Stimulated activated CD8-positive, alpha-beta memory T cell treated with anti-CD3 and anti-CD28 coated beads, Interleukin-15, amount 100 ng/mL, for 48 hours (primary cell): ENCODE results near the gene ARID5B.
"Not testable (repeated sequence)": the region's sequence is repeated elsewhere in the genome, so short reads cannot be mapped to it uniquely, and the experiment has no call there.

Experiments used
- DNase-seq, 2 donors: peaks; one replicate each; pipeline ENCODE4 v3.0.0-alpha.2; 2020; ENCODE audit warnings: low read depth in 2 of 2

Gene ARID5B, protein sequence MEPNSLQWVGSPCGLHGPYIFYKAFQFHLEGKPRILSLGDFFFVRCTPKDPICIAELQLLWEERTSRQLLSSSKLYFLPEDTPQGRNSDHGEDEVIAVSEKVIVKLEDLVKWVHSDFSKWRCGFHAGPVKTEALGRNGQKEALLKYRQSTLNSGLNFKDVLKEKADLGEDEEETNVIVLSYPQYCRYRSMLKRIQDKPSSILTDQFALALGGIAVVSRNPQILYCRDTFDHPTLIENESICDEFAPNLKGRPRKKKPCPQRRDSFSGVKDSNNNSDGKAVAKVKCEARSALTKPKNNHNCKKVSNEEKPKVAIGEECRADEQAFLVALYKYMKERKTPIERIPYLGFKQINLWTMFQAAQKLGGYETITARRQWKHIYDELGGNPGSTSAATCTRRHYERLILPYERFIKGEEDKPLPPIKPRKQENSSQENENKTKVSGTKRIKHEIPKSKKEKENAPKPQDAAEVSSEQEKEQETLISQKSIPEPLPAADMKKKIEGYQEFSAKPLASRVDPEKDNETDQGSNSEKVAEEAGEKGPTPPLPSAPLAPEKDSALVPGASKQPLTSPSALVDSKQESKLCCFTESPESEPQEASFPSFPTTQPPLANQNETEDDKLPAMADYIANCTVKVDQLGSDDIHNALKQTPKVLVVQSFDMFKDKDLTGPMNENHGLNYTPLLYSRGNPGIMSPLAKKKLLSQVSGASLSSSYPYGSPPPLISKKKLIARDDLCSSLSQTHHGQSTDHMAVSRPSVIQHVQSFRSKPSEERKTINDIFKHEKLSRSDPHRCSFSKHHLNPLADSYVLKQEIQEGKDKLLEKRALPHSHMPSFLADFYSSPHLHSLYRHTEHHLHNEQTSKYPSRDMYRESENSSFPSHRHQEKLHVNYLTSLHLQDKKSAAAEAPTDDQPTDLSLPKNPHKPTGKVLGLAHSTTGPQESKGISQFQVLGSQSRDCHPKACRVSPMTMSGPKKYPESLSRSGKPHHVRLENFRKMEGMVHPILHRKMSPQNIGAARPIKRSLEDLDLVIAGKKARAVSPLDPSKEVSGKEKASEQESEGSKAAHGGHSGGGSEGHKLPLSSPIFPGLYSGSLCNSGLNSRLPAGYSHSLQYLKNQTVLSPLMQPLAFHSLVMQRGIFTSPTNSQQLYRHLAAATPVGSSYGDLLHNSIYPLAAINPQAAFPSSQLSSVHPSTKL

DNA sequence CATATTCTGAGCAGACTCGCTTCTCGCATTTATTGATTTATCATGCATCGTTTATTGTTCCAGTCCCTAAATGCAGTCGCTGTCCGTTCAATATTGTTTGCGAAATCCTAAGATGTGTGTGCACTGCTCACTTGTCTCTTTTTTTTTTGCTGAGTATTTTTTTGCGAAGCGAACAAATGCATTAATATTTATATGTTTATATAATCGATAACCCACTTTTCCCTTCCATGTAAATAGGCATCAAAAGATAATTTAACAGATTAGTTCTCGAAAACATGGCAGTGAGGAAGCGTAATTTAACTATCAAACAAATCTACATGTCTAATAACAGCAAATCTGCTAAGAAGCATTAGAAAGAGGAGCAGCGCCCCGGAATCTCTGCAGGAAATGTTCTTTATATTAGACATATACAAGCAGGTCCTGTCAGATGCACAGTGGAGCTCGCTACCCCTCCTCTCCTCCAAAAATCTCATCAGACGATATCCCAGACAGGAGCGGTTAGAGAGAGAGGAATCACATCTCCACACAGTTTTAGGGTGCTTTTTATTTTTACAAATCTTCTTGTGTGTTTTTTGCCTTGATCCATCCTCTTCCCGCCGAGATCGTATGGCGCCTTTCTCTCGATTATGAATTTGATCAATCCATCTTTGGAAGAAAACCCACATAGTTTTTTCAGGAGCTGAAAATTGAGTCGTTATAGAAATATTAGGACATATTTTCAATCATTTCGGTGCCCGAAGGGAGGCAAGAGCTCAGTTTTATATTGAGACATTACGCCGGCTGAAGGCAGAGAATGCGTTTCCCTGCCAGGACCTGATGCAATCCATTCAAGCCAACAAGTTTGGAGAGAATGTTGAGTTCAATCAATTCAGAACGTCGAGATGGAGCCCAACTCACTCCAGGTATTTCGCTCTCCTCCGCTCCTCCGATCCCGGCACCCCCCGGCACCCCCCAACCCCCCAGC lies at the start of gene ARID5B:
Gene ARID5B, plus strand, starts transcription at position 871 of the 964 bp plus-strand sequence. Its CDS starts 11 bp downstream, at position 882.
- DNase-seq, result no peak

DNA sequence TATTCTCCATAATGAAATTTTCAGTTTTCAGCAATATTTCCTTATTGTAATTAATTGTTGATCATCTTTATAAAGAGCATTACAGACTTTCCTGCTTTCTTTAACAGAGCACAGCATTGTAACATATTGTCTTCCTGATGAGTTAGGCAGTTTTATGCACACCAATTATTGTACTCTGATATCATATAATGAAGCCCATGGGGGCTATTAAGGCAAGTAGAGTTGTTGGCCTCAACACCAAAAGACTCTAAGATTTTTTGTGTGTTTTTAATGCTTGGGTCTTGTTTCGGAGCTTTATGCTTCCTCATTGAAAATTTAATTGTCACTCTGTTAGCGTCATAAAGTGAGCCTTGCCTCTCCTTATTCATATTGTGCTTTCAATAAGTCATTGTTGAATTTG lies 49.2 kb upstream of the ARID5B start:
- no peak for DNase-seq

DNA sequence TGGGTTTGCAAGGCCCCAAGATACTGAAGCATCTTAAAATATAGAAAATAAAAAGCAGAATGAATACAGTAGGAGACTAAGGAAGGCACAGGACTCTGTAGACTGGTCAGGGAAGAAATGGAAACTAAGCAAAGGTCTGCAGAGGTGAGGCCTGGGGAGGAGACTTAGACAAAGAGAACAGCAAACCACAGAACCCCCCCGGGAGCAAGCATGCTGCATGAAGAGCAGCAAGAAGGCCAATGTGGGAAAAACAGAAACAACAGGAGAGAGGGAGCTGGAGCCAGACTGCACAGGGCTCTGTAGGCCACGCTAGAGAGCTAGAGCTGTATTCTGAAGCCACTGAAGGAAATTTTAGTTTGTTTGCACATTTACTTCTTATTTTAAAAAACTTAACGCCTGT lies 45.7 kb upstream of the ARID5B start:
- DNase-seq, result no peak

DNA sequence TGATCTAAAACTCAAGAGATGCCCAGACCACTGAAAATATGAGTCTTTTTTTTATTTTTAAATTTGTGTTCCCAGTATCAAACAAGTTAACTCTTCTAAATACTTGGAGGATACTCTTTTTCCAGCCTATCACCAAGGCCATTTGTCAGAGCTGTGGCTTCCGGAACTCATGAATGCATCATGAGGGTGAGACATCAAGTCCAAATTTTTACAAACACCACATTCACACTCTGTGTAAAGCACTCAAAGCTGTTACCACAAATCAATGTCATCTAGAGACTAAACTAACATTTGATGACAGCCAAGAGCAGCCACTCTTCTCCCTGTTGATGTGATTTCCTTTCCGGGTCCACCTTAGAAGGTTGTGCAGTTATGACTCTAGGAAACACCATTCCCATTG lies 43.8 kb upstream of the ARID5B start:
- DNase-seq, result no peak

DNA sequence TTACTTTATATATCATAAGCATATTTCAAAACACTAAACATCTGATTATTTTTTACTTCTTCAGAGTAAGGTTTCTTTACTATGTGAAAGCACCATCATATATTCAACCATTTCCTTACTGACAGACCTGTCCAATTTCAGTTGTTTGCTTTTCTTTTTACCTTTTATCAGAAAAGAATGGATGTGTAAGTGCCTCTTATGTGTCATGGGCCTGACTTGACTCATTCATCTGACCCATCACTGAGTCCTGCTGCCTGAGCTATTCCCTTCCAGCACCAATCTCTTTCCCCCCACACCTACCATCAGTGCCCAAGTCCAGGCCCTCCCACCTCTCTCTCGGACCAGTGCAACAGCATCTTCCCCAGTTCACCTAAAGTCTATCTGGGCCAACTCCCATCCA lies 41.7 kb upstream of the ARID5B start:
- no peak for DNase-seq

DNA sequence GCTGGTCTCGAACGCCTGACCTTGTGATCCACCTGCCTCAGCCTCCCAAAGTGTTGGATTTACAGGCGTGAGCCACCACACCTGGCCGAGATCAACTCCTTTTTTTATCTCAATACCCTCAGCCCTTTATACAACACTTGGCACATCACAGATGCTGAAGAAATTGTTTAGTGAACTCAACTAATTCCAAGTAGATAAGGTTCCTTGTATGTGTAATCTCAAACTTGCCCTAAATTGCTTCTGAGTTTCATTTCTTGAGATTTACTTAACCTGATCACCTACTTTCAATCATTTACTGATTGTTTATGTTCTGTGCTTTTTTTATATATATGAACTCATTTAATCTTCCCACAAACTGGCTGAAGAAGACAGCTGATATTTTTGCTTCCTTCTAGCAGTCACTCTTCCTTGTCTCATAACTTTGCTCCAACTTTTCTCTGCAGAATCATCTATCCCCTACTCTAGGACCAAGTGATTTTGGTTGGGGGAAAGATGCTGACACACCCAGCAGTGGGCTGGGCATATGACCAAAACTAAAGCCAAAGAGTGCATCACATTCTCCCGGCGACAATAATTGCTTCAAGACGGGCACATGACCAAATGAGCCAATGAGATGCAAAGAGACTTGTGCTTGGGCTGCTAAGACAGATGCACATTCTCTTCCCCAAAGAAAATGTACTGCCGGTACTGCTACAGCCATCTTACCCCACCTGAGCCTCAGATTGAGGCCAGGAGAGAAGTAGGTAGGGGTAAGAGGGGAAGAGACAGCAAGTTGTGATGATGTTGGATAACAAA lies 40.3 kb upstream of the ARID5B start:
- DNase-seq, result no peak

DNA sequence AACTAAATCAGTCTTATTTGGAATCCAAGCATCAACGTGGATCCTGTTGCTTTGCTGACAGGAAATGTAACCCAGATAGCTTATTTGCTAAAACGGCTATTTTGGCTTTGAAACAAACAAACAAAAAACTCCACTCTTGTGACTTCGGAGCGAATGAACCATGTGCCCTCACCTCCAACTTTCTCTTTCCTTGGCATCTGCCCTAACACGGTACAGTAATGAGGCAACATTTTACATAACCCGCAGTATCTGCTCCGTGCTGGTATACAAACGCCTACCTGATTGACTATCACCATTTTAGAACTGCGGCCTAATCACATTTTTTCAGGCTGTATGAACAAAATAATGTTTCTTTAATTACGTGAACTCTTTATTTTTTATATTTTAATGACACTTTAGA lies 37.5 kb upstream of the ARID5B start:
- DNase-seq, result no peak

DNA sequence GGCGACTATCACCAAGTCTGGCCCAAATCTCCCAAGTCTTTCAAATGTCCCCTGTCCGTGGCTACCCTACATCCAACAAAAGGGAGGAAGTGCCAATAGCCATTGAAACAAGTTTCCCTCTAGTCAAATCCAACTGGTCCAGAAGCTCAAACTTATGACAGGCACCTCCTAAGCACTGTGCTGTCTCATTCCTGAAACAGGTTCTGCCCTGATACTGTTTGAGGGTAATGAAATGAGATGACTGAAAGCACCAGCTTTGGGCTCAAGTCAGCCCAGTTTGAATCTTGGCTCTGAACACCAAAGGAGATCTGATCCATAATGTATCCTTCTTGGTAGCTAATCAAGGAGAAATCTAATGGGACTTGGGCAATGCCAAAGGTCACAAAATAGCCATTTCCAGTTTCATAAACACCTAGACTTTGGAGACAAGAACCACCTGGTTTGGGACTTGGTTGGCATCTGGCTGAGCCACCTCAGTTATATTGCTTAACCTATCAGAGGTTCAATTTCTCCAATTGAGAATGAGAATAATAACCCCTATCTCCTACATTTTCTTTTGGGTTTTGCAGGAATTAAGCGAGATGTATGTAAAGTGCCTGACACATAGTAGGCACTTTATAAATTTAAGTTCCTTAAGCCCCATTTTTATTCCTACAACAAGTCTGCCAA lies 34.7 kb upstream of the ARID5B start:
- no peak for DNase-seq

DNA sequence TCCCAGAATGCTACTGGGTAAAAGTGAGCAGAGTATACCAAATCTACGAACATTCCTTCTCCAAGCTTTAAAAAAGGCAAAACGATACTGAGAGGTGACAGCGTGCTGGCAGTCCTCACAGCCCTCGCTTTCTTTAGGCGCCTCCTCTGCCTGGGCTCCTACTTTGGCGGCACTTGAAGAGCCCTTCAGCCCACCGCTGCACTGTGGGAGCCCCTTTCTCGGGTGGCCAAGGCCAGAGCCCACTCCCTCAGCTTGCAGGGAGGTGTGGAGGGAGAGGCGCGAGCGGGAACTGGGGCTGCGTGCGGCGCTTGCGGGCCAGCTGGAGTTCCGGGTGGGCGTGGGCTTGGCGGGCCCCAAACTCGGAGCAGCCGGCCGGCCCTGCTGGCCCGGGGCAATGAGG lies 34.1 kb upstream of the ARID5B start:
- DNase-seq, result not testable (repeated sequence)

DNA sequence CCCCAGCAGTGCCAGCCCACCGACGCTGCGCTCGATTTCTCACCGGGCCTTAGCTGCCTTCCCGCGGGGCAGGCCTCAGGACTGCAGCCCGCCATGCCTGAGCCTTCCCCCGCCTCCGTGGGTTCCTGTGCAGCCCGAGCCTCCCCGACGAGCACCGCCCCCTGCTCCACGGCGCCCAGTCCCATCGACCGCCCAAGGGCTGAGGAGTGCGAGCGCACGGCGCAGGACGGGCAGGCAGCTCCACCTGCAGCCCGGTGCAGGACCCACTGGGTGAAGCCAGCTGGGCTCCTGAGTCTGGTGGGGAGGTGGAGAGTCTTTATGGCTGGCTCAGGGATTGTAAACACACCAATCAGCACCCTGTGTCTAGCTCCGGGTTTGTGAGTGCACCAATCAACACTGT lies 33.7 kb upstream of the ARID5B start:
- DNase-seq, result peak; percentile 43 to 47

DNA sequence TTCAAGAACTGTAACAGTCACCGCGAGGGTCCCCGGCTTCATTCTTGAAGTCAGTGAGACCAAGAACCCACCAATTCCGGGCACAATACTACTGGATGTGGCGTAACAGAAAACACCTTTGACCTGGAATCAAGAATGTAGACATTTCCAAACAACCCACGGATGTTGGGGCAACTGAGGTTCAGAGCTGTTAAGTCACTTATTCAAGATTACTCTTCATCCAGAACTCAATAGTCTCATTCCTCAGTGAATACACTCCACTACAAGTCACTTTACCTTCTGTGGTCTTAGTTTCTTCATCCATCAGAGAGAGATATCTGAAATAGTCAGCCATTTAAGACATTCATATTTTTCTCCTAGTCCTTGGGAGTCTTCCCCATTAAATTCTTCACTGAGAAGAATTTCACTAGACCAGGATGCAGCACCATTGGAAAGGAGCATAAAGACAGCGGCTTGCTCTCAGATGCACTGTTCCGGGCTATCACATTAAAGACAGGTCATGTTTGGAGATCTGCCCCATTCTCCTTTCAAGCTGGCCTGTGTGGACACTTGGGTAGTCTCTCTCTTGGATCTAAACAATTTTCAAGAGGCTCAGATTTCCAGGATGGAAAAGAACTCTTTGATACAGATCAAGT lies 32.3 kb upstream of the ARID5B start:
- no peak for DNase-seq

DNA sequence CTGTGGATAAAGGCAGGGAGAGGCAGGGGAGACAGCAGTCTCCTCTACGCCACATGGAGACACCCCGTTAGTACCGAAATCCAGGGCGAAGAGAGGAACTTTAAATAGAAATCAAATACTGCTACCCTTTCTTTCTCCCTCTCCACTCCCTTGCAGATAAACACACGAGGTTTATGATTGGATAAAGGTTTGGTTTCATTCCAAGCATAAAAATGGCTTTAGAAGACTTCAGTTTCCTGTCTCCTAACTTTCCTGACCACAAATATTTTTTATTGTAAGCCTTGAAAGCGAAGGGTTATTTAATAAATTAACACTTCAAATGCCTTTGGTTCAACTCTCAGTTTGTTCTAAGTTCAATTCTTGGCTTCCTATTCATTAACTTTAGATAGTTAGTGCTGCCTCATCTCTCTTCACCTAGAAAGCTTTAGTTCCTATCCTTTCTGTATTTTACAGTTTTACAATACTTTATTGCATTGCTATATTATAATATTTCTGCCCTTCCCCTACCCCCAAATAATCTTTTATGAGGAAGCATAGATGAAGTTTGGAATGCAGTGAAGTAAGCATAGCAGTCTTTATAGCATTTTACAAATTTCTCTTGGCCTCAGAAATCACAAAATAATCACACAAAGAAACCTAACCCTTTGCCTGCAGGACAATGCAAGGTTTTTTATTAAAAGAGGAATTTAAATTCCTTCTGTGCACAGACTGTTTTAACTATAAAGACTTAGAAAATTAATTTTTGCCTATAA lies 31.5 kb upstream of the ARID5B start:
- no peak for DNase-seq

DNA sequence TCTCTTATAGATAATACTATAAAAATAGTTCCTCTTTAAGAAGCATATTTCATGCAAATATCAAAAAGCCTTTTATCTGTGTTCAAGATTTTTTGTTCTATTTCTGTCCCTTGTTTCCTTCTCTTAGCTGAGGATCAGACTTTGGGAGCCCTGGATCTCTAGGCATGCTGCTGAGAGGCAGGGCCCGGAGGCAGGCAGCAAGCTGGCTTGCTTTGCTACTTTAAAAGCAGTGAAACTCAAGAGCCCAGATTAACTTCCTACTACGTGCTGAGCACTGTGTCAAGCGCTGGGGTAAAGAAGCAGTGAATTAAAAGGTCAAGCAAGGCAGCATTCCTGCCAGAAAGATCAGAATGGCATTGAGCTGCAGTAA lies 31.0 kb upstream of the ARID5B start:
- DNase-seq, result no peak

DNA sequence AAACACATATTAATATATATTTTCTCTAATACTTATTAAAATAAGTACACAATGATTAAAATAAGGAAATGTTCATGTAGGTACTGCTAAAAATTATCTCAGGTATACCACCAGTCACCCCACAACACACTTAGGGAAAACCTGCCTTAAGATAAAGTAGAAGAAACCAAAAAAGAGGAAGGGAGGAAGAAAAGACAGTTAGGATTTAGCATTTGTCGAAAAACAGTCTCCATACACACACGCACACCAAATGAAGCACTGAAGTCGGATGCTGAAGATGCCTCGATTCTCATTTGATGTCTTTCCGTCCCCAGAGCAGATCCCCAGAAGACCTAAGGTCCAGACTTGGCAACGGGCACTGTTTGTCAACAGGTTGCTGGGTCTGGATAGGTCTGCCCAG lies 30.0 kb upstream of the ARID5B start:
- DNase-seq, result no peak

DNA sequence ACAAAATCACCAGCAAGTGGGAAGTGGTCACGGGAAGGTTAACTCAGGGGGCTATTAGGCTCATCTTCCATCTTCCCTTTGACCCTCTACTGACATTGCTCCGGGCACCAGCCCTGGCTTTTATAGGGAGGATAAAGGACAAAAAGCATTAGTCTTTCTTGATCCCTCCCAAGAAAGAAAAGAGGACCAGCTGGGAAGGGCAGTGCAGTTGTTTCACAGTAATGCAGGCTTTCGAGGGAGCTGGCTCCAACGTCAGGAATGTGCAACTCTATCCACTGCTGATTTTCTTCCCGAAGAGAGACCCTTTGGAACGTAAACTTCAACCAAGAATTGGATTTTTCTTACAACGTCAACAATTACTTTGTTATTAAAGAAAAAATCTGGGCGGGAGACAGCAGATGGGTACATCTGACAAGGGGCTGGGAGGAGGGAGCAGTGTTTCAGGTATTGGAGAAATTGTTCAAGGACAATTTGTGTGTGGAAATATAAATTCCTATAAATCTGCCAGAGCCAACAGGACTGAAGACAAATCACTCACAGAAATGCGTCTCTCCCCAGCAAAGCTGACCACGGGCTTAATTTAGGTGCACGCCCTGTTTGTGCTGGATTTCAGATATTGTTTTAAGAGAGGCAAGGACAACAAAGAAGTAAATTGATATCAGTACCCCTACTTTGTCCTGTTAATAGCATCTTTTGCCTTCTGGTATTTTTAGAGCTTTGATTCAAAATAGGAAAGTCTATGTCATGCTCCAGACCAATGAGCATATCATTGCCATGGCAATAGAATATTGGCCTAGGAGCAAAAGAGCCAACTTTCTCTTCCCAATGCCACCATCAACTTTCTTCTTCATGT lies 23.4 kb upstream of the ARID5B start:
- no peak for DNase-seq

DNA sequence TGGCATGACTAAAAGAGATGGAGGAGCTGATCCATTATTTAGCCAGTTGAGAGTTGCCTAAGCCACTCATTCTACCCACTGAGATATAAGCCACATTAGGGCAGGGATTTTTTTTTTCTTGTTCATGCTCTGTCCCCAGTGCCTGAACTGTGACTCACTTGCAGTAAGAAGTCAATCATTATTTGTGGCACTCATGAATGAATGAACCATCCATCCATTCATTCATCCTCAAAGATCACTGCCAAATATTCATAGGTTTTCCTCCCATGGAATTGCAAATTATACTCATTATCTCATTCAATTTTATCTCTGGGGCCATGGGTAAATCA lies 22.8 kb upstream of the ARID5B start:
- DNase-seq, result no peak

DNA sequence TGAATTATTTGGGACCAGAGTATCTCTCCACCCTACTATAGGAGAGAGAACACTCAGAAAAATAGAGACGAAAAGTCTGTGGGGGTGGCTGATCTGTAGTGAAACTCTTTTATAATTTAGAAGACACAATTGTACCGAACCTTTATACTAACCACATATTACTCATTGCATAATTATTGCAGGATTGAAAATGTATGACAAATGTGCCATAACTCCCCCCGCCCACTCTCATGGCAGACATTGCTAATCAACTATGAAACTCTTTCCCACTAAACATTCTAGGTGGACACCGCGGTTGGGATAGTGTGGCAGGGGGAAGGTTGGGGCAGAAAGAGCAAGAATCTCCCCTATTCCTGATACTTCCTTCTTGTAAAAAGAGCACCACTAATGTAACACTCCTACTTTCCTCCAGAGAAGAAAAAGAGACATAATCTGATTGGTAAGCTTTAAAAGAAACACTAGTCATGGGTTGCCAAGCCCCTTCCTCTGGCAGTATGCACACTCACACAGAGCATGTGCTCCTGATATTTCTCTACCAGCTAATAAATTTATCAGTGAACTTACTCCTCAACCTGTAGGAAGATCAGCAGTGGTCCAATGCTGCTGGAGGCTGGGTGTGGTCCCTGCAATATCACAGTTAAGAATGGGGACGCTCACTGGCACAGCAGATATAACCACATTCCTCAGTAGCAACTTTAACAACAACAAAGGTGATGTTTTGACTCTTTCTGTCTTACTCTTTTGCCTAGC lies 18.7 kb upstream of the ARID5B start:
- DNase-seq, result no peak
